IMR-90 (cell line): ENCODE results near the gene TRIM44. TPM values are rescaled to one million over a fixed set of nuclear protein-coding genes. Genes with fewer than 3 reads are reported as not detected.

ENCODE experiments used
- ATAC-seq: fragments of 200-7000 bp; cut with Tn5 transposase; 2 replicates; pipeline ENCODE4 v1.9.1; 2020; ENCODE audit warnings: low read depth, mild to moderate bottlenecking, moderate library complexity
- BruUV-seq: library from RNA; stranded (reverse); fragments of 400-500 nt; replicated peaks from 2 replicates; lab custom pipeline; 2021; lab: Mats Ljungman, UMichigan
- CTCF ChIA-PET: fragments of 300-600 bp; formaldehyde crosslinking; extraction: SDS; loops from one replicate; lab custom pipeline; 2021; ENCODE audit warnings: antibody characterized with exemption; lab: Yijun Ruan, JAX
- POLR2A ChIA-PET: fragments of 300-600 bp; sonication (Branson Sonifier 250); formaldehyde crosslinking; loops from one replicate; lab custom pipeline; 2022; ENCODE audit warnings: antibody characterized with exemption; ENCODE audit not compliant: unreplicated experiment; lab: Charles Lee
- DNase-seq: peaks from one replicate; pipeline ENCODE4 v3.0.0; 2013
- H2AFZ ChIP-seq: replicated peaks from 2 replicates; pipeline ENCODE3; 2013; ENCODE audit warnings: low read length, mild to moderate bottlenecking; ENCODE audit not compliant: poor library complexity
- H2AK5ac ChIP-seq: 2 replicates; pipeline ENCODE4 v1.6.1; 2013; ENCODE audit warnings: low read depth, low read length, inconsistent platforms
- H2AK9ac ChIP-seq: replicated peaks from 2 replicates; pipeline ENCODE3; 2013; ENCODE audit warnings: mild to moderate bottlenecking, low read depth, low read length, moderate library complexity; ENCODE audit not compliant: poor library complexity
- H2BK120ac ChIP-seq: 2 replicates; pipeline ENCODE4 v1.6.1; 2013; ENCODE audit warnings: low read depth, low read length, inconsistent platforms
- H2BK15ac ChIP-seq: 3 replicates; pipeline ENCODE4 v1.6.1; 2013; ENCODE audit warnings: low read depth, low read length, inconsistent platforms
- H2BK20ac ChIP-seq: 2 replicates; pipeline ENCODE4 v1.6.1; 2013; ENCODE audit warnings: low read depth, mild to moderate bottlenecking, inconsistent platforms, low read length, moderate library complexity
- H2BK5ac ChIP-seq: 2 replicates; pipeline ENCODE4 v1.6.1; 2013; ENCODE audit warnings: mild to moderate bottlenecking, low read depth, low read length, inconsistent platforms; ENCODE audit not compliant: poor library complexity, severe bottlenecking
- H3K14ac ChIP-seq: replicated peaks from 2 replicates; pipeline ENCODE4 v1.6.1; 2013; ENCODE audit warnings: low read depth, low read length, inconsistent platforms
- H3K18ac ChIP-seq: 2 replicates; pipeline ENCODE4 v1.6.1; 2013; ENCODE audit warnings: low read depth, low read length, control low read depth
- H3K23ac ChIP-seq: 2 replicates; pipeline ENCODE4 v1.6.1; 2013; ENCODE audit warnings: low read depth, low read length, inconsistent platforms
- H3K27ac ChIP-seq: 2 replicates; pipeline ENCODE4 v1.5.1; 2013; ENCODE audit warnings: mild to moderate bottlenecking, control low read depth, low read length; ENCODE audit not compliant: insufficient read depth
- H3K27me3 ChIP-seq: 2 replicates; pipeline ENCODE4 v1.6.1; 2013; ENCODE audit warnings: low read length; ENCODE audit not compliant: control insufficient read depth, insufficient read depth
- H3K36me3 ChIP-seq: 2 replicates; pipeline ENCODE4 v1.6.1; 2013; ENCODE audit warnings: low read length, mixed read lengths; ENCODE audit not compliant: control insufficient read depth, insufficient read depth
- H3K4ac ChIP-seq: 2 replicates; pipeline ENCODE4 v1.6.1; 2013; ENCODE audit warnings: low read depth, low read length, inconsistent platforms
- H3K4me1 ChIP-seq: 2 replicates; pipeline ENCODE4 v1.6.1; 2013; ENCODE audit warnings: low read length, mixed read lengths; ENCODE audit not compliant: control insufficient read depth, insufficient read depth
- H3K4me2 ChIP-seq: 2 replicates; pipeline ENCODE4 v1.6.1; 2013; ENCODE audit warnings: low read depth, mild to moderate bottlenecking, control low read depth, low read length, moderate library complexity
- H3K4me3 ChIP-seq: 2 replicates; pipeline ENCODE4 v1.5.1; 2013; ENCODE audit warnings: low read depth, mild to moderate bottlenecking, control low read depth, low read length, moderate library complexity; ENCODE audit not compliant: insufficient read depth
- H3K56ac ChIP-seq: 2 replicates; pipeline ENCODE4 v1.6.1; 2013; ENCODE audit warnings: low read length, inconsistent platforms; ENCODE audit not compliant: insufficient read depth; ENCODE audit errors: extremely low read depth
- H3K79me1 ChIP-seq, 2 experiments: 2 replicates each; pipeline ENCODE4 v1.6.1; 2013; ENCODE audit warnings: low read length in 2 of 2, inconsistent platforms in 1 of 2, low read depth in 1 of 2
- H3K9ac ChIP-seq: 2 replicates; pipeline ENCODE4 v1.6.1; 2013; ENCODE audit warnings: low read depth, low read length, control low read depth
- H3K9me1 ChIP-seq: 2 replicates; pipeline ENCODE4 v1.6.1; 2013; ENCODE audit warnings: low read length, inconsistent platforms; ENCODE audit not compliant: insufficient read depth
- H3K9me3 ChIP-seq: 2 replicates; pipeline ENCODE4 v1.6.1; 2013; ENCODE audit warnings: low read length; ENCODE audit not compliant: control insufficient read depth, insufficient read depth
- H4K20me1 ChIP-seq: 2 replicates; pipeline ENCODE4 v1.6.1; 2013; ENCODE audit warnings: low read length, inconsistent platforms; ENCODE audit not compliant: insufficient read depth
- H4K5ac ChIP-seq: 2 replicates; pipeline ENCODE4 v1.6.1; 2013; ENCODE audit warnings: mild to moderate bottlenecking, low read depth, low read length, control low read depth
- H4K8ac ChIP-seq, 2 experiments: 2 replicates each; pipeline ENCODE4 v1.6.1; 2013; ENCODE audit warnings: low read depth in 2 of 2, low read length in 2 of 2, control low read depth in 1 of 2, inconsistent platforms in 1 of 2
- H4K91ac ChIP-seq: 2 replicates; pipeline ENCODE4 v1.6.1; 2013; ENCODE audit warnings: low read depth, low read length, inconsistent platforms; ENCODE audit not compliant: insufficient read depth
- CHD1 ChIP-seq: IDR thresholded peaks from 2 replicates; pipeline ENCODE4 v1.6.1; 2012; ENCODE audit warnings: low read depth, low read length, improper control_type of control experiment
- FOS ChIP-seq: fragments of 150-350 bp; IDR thresholded peaks from 2 replicates; pipeline ENCODE4 v1.6.1; 2016; ENCODE audit warnings: low read depth, low read length
- MAFK ChIP-seq: IDR thresholded peaks from 2 replicates; pipeline ENCODE4 v1.6.1; 2012; ENCODE audit warnings: low read depth, low read length, improper control_type of control experiment
- MAZ ChIP-seq: IDR thresholded peaks from 2 replicates; pipeline ENCODE4 v1.6.1; 2012; ENCODE audit warnings: low read depth, mild to moderate bottlenecking, low read length, improper control_type of control experiment, moderate library complexity, borderline replicate concordance
- MXI1 ChIP-seq: IDR thresholded peaks from 2 replicates; pipeline ENCODE4 v1.6.1; 2012; ENCODE audit warnings: low read depth, mild to moderate bottlenecking, low read length, moderate library complexity, borderline replicate concordance
- RAD21 ChIP-seq: IDR thresholded peaks from 2 replicates; pipeline ENCODE4 v1.6.1; 2012; ENCODE audit warnings: low read length, improper control_type of control experiment
- RFX5 ChIP-seq: IDR thresholded peaks from 2 replicates; pipeline ENCODE4 v1.8.0; 2012; ENCODE audit warnings: low read depth, mild to moderate bottlenecking, low read length, moderate library complexity
- SMC3 ChIP-seq: fragments of 150-350 bp; IDR thresholded peaks from 2 replicates; pipeline ENCODE4 v1.6.1; 2016; ENCODE audit warnings: low read depth, mild to moderate bottlenecking, antibody characterized with exemption, low read length, moderate library complexity
- dilution Hi-C: fragments of 300-500 bp; cut with HindIII; formaldehyde crosslinking; loops from one replicate; pipeline ENCODE4 v1.14.3; 2018; ENCODE audit warnings: low sequenced_read_pairs; ENCODE audit not compliant: unreplicated experiment
- in situ Hi-C: fragments of 300-500 bp; cut with MboI; formaldehyde crosslinking; loops from 3 replicates; pipeline ENCODE4 v1.14.3; 2019; ENCODE audit warnings: low sequenced_read_pairs, inconsistent platforms, mixed read lengths
- intact Hi-C: fragments of 100-400 bp; cut with micrococcal nuclease; formaldehyde crosslinking; loops from 2 replicates; pipeline ENCODE4 v1.10.0; 2022
- polyA plus RNA-seq, 3 experiments: library from polyadenylated mRNA; depleted of rRNA; stranded (reverse); fragments of >200 nt; gene quantifications; 2 replicates each; pipeline ENCODE4 v1.2.3, GENCODE V29; 2012; ENCODE audit warnings: low replicate concordance in 1 of 3
- total RNA-seq: library from RNA; depleted of rRNA; stranded (reverse); fragments of >200 nt; gene quantifications from 2 replicates; pipeline ENCODE4 v1.2.3, GENCODE V29; 2012
- TF ChIP-seq, protein P1 (sequence below): fragments of 150-350 bp; IDR thresholded peaks from 2 replicates; pipeline ENCODE4 v1.6.1; 2017; ENCODE audit warnings: mild to moderate bottlenecking, antibody characterized with exemption, low read length, low read depth
- TF ChIP-seq, protein P2 (sequence below): conservative IDR thresholded peaks from 2 replicates; pipeline ENCODE4 v1.5.1; 2012; ENCODE audit warnings: mild to moderate bottlenecking, low read depth, low read length, improper control_type of control experiment
- TF ChIP-seq, protein P3 (sequence below): fragments of 150-350 bp; IDR thresholded peaks from 2 replicates; pipeline ENCODE4 v1.6.1; 2016; ENCODE audit warnings: low read depth, mild to moderate bottlenecking, low read length, moderate library complexity, borderline replicate concordance

Gene TRIM44
- total and polyA plus RNA-seq, 2 of the 4 experiments (the other 2 are of a cell fraction): 50.7 to 104 TPM

DNA sequence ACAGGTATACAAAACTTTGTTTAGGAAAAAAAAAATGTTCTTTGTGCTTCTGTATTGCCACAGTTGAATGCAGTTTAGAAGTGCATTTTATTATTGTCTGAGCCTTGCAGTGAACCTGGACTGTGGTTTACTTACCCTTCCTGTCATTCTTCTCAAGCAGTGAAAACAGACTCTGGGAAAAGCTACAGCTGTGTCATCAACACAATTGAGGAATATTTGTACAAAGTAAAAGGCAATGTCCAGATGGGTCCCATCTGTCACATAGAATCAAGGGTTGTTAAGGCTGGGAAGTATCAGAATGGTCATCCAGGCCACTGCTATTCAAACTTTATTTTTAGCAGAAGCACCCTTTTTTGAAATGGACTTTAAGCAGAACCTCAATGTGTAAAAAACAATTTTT lies 73.3 kb downstream of the TRIM44 start:
- no peak overlapping the region for H3K14ac ChIP-seq
- DNase-seq: no peak
- no peak overlapping the region for H2BK20ac ChIP-seq
- CTCF ChIA-PET: no interaction called here
- no peak overlapping the region for H2AK5ac ChIP-seq
- H3K9me3 ChIP-seq: no peaks in the 10 kb centered on the region; the same call in 1 of the 2 replicates
- intact Hi-C loops (no loop called here), in situ Hi-C loops (loop anchor here (10.0 kb wide), 1 partner anchor 749 kb away; no protein-coding TSS in a partner anchor), dilution Hi-C loops (no loop called here)
- no peak overlapping the region for H4K91ac ChIP-seq
- H2BK15ac ChIP-seq: no peak overlapping the region
- H3K4me1 ChIP-seq: no peaks in the 10 kb centered on the region
- no peak overlapping the region for H2AK9ac ChIP-seq
- H2BK5ac ChIP-seq: no peak overlapping the region
- H3K79me1 ChIP-seq: peaks cover 15 to 29% of the 10 kb centered on the region in 2 experiments
- H3K23ac ChIP-seq: no peak overlapping the region
- no peak overlapping the region for H2AFZ ChIP-seq
- no peak overlapping the region for H2BK120ac ChIP-seq
- no peak overlapping the region for H3K4ac ChIP-seq
- H3K4me3 ChIP-seq: no peak overlapping the region
- no peaks in the 10 kb centered on the region for H3K9me1 ChIP-seq
- H3K9ac ChIP-seq: no peak overlapping the region
- H3K27ac ChIP-seq: no peak overlapping the region
- peaks cover 6% of the 10 kb centered on the region for H3K36me3 ChIP-seq
- TF ChIP-seq, protein P1, sequence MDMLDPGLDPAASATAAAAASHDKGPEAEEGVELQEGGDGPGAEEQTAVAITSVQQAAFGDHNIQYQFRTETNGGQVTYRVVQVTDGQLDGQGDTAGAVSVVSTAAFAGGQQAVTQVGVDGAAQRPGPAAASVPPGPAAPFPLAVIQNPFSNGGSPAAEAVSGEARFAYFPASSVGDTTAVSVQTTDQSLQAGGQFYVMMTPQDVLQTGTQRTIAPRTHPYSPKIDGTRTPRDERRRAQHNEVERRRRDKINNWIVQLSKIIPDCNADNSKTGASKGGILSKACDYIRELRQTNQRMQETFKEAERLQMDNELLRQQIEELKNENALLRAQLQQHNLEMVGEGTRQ: no peak
- TF ChIP-seq, protein P2, sequence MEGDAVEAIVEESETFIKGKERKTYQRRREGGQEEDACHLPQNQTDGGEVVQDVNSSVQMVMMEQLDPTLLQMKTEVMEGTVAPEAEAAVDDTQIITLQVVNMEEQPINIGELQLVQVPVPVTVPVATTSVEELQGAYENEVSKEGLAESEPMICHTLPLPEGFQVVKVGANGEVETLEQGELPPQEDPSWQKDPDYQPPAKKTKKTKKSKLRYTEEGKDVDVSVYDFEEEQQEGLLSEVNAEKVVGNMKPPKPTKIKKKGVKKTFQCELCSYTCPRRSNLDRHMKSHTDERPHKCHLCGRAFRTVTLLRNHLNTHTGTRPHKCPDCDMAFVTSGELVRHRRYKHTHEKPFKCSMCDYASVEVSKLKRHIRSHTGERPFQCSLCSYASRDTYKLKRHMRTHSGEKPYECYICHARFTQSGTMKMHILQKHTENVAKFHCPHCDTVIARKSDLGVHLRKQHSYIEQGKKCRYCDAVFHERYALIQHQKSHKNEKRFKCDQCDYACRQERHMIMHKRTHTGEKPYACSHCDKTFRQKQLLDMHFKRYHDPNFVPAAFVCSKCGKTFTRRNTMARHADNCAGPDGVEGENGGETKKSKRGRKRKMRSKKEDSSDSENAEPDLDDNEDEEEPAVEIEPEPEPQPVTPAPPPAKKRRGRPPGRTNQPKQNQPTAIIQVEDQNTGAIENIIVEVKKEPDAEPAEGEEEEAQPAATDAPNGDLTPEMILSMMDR: no peak
- TF ChIP-seq FOS (no peak), CHD1 (no peak), MAFK (no peak), RAD21 (no peak), RFX5 (no peak), SMC3 (no peak), MAZ (no peak), MXI1 (no peak)
- TF ChIP-seq, protein P3, sequence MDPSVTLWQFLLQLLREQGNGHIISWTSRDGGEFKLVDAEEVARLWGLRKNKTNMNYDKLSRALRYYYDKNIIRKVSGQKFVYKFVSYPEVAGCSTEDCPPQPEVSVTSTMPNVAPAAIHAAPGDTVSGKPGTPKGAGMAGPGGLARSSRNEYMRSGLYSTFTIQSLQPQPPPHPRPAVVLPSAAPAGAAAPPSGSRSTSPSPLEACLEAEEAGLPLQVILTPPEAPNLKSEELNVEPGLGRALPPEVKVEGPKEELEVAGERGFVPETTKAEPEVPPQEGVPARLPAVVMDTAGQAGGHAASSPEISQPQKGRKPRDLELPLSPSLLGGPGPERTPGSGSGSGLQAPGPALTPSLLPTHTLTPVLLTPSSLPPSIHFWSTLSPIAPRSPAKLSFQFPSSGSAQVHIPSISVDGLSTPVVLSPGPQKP: no peak
- no peak overlapping the region for H3K4me2 ChIP-seq
- no peak overlapping the region for H4K8ac ChIP-seq
- no peaks in the 10 kb centered on the region for H4K20me1 ChIP-seq
- POLR2A ChIA-PET: no interaction called here
- H3K18ac ChIP-seq: no peak overlapping the region
- no TSS peak for BruUV-seq
- no peak for ATAC-seq
- no peaks in the 10 kb centered on the region for H3K27me3 ChIP-seq
- no peak overlapping the region for H3K56ac ChIP-seq
- H4K5ac ChIP-seq: no peak overlapping the region
